Measurements from ENCODE around the gene AP5Z1.

AP5Z1 gene

GRCh38 chr7:4766666-4767519 is 8.5 kb upstream of the AP5Z1 start:
- no peak for DNase-seq (ENCODE audit: low read depth)

DNA sequence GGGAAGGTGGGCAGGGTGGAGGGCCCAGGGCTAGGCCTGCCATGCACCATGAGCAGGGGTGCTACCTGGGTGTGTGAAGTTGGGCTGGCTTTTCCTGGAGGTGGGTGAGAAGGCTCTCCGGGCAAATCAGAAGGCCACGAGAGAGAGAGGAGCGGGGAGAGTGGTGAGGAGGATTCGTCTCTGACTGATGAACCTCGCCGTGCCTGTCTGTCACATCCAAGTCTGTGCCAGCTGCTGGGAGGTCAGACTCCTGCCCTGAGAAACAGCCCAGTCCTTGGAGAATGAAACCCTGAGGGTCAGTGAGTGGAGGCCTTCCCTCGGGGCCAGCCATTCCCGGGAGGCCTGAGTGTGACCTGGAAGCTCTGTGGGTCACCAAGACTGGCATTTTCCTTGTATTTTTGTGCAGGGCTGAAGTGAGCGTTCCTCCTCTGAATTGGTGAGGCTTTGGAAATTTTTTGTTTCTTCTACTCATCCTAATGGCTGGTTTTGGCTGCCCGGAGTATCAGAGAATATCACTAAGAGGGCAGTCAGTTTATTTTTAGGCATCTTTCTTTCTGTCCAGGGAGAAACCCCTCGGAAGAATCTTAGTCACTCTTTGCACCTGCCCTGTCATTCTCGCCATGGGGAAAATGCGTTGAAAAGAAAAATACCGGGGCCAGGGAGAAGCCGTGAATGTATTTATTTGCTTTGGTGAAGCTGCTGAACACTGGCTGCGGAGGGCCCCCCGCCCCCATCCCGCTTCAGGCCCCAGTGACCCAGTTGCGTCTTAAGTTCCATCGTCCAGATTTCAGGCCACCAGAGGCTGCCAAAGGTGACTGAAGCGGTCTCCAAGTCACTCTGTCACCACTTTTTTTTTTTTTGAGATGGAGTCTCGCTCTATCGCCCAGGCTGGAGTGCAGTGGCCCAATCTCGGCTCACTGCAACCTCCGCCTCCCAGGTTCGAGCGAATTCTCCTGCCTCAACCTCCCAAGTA is 6.5 kb upstream of the AP5Z1 start:
- DNase-seq (ENCODE audit: low read depth) = no peak

GRCh38 chr7:4769761-4770160 is 5.7 kb upstream of the AP5Z1 start:
- no peak for DNase-seq (ENCODE audit: low read depth)

GRCh38 chr7:4770886-4771285 is 4.5 kb upstream of the AP5Z1 start:
- no peak for DNase-seq (ENCODE audit: low read depth)

- no peak for DNase-seq (ENCODE audit: low read depth)
Observed at GRCh38 chr7:4771737-4772136, 3.7 kb upstream of the AP5Z1 start.

DNA sequence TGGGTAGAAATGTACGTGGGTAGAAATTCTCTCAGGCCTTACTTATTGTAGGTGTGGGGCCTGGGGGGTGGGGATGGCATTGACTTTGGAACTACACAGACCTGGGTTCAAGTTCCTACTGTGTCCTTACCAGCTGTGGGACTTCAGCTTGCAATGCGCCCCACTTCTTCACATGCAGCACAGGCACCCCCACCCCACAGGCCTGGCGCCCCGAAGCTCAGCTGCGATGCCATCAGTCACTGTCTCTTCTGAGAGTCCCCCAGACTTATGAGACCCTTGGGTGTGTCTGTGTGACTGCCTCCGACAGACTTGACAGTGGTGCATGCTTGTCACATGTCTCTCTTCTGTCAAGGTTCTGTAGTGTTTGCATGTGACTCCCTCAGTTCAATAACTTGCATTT is 3.1 kb upstream of the AP5Z1 start:
- no peak for DNase-seq (ENCODE audit: low read depth)

- no peak for DNase-seq (ENCODE audit: low read depth)
Observed at GRCh38 chr7:4774007-4774406, 1.4 kb upstream of the AP5Z1 start.

GRCh38 chr7:4774658-4775249 is 669 bp upstream of the AP5Z1 start:
- DNase-seq (ENCODE audit: low read depth) = peak; percentile 65

DNA sequence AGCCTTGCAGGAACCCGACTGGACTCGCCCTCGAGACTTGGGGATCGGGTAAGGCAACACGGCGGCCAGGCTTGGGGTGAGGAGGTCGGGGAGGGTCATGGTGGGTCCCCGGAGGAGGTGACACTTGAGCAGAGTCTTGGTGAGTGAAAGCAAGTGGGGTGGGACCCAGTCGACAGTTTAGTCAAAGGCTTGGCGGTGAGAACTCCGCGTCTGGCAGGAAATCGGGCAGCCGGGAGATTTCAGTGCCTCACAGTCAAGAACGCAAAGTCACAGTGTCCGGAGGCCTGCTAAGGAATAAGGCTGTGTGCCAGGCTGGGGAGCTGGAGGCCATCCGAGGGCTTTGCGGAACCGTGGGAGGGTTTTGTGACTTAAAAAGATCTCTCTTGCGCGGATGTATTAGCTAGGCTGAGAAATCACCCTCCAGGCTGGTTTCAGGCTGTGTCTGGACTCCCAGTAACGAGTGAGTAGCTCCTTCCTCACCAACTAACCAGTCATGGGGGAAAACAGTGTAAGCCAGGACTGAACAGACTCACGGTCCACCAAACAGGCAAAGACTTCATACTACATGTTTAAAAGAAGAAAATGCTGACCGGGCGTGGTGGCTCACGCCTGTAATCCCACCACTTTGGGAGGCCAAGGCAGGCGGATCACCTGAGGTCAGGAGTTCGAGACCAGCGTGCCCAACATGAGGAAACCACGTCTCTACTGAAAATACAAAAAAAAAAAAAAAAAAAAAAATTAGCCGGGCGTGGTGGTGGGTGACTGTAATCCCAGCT is 613 bp downstream of the AP5Z1 start:
- peak; percentile 57 for DNase-seq (ENCODE audit: low read depth)

DNA sequence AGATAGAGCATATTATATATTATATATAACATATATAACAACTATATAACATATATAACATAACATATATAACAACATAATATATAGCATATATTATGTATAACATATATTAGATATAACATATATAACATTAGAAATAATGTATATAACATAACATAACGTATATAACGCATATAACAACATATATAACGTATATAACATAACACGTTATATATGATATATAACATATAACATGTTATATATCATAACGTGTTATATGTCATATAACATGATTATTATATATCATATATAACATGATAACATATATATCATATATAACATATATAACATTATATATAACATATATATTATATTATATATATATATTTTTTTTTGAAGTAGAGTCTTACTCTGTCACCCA is 3.7 kb downstream of the AP5Z1 start:
- no peak for DNase-seq (ENCODE audit: low read depth)

GRCh38 chr7:4781366-4782069 is 6.1 kb downstream of the AP5Z1 start:
- DNase-seq (ENCODE audit: low read depth) = no peak

- DNase-seq (ENCODE audit: low read depth) = no peak
Observed at GRCh38 chr7:4782333-4783291, 7.2 kb downstream of the AP5Z1 start.

DNA sequence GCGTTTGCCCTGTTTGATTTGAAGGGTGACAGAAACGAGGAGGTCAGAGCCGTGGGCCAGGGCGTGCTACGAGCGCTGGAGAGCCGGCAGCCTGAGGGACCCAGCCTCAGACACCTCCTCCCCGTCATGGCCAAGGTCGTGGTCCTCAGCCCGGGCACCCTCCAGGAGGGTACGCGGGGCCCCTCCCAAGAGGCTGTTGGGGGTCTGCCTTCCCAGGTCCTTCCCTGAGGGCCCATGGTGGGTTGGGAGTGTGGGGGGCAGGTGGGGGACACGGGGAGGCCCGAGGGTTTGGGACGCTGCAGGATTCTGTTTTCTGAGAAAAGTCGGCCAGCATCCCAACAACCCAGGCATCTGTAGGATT is 7.8 kb downstream of the AP5Z1 start:
- no peak for DNase-seq (ENCODE audit: low read depth)

DNA sequence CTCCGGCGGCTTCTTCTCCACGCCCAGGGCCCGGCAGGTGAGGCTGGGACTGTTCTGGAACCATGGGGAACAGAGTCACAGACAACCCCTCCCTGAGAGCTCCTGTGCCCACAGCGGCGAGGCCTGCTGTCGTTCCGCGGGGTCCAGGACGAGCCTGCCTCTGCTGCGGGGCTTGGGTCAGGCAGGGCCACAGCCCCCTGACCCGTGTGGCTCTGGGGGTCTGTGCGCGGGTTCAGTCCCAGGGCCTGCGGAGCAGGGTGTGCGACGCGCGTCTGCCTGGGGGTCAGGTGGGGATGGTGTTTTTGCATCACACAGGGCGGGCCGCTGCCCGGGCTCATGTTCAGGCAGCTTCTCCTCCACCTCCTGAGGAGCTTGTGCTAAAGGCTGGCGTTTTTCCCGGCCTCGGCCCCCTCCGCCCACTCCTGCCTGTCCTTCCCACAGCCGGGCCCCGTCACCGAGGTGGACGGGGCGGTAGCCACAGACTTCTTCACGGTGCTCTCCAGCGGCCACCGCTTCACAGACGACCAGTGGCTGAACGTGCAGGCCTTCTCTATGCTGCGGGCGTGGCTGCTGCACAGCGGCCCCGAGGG is 8.4 kb downstream of the AP5Z1 start:
- no peak for DNase-seq (ENCODE audit: low read depth)

- DNase-seq (ENCODE audit: low read depth) = no peak
Observed at GRCh38 chr7:4784799-4785198, 9.4 kb downstream of the AP5Z1 start.

- no peak for DNase-seq (ENCODE audit: low read depth)
Observed at GRCh38 chr7:4785371-4785770, 9.9 kb downstream of the AP5Z1 start.

GRCh38 chr7:4786015-4786414 is 10.6 kb downstream of the AP5Z1 start:
- DNase-seq (ENCODE audit: low read depth) = no peak

- DNase-seq (ENCODE audit: low read depth) = no peak
Observed at GRCh38 chr7:4787541-4787940, 12.1 kb downstream of the AP5Z1 start.

- DNase-seq (ENCODE audit: low read depth) = no peak
Observed at GRCh38 chr7:4787947-4788626, 12.7 kb downstream of the AP5Z1 start.

Data from fibroblast of gingiva (primary cell).